HCT116 (cell line): ENCODE results near the gene HAPLN2.

Experiments
- CBX3 ChIP-seq: IDR thresholded peaks from 2 replicates; pipeline ENCODE4 v1.6.1; 2012; ENCODE audit warnings: low read depth
- CTCF ChIP-seq, 3 experiments: fragments of 200-600 bp in 1 of 3; sonication (generic) in 1 of 3; IDR thresholded peaks in 2 of 3; conservative IDR thresholded peaks in 1 of 3; 2 replicates each; pipeline ENCODE4 v1.5.1; 2012 to 2017; ENCODE audit warnings: low read depth in 2 of 3, low read length in 2 of 3, antibody characterized with exemption in 1 of 3, borderline replicate concordance in 1 of 3, control low read depth in 1 of 3, mild to moderate bottlenecking in 1 of 3, mixed read lengths in 1 of 3, mixed run types in 1 of 3, moderate library complexity in 1 of 3; ENCODE audit not compliant: insufficient read depth in 1 of 3
- MAX ChIP-seq: IDR thresholded peaks from 2 replicates; pipeline ENCODE4 v1.6.1; 2012
- RAD21 ChIP-seq: IDR thresholded peaks from 2 replicates; pipeline ENCODE4 v1.6.1; 2012; ENCODE audit warnings: low read depth, mild to moderate bottlenecking
- YY1 ChIP-seq: IDR thresholded peaks from 2 replicates; pipeline ENCODE4 v1.6.1; 2011; ENCODE audit warnings: low read length, low read depth, moderate library complexity, mild to moderate bottlenecking; ENCODE audit not compliant: insufficient replicate concordance; ENCODE audit errors: extremely low read depth

- TF ChIP-seq CTCF (IDR thresholded peaks at IDR 0.05 in 2 of 3, conservative IDR thresholded peaks at IDR 0.05 in 1 of 3; ENCODE audit: borderline replicate concordance in 1 of 3, insufficient read depth in 1 of 3, low read depth in 2 of 3, low read length in 2 of 3) (no peak), MAX (no peak), YY1 (no peak), CBX3 (no peak), RAD21 (no peak)
Observed at GRCh38 chr1:156657741-156658319, 38.6 kb downstream of the HAPLN2 start.
